GM12878 (cell line): ENCODE measurements around the gene PAK5. TPM values are rescaled to one million over a fixed set of nuclear protein-coding genes. Genes with fewer than 3 reads are reported as not detected.

Experiments
- ATAC-seq: fragments of 200-7000 bp; cut with Tn5 transposase; 3 replicates; pipeline ENCODE4 v1.9.1; 2020; ENCODE audit warnings: mild to moderate bottlenecking, moderate library complexity
- BruUV-seq: library from RNA; stranded (reverse); fragments of 400-500 nt; replicated peaks from 2 replicates; lab custom pipeline; 2021; lab: Mats Ljungman, UMichigan
- CTCF ChIA-PET: fragments of 300-600 bp; sonication (Branson Sonifier 250); formaldehyde crosslinking; extraction: SDS; loops from one replicate; lab custom pipeline; 2021; ENCODE audit warnings: inconsistent platforms; lab: Yijun Ruan, JAX
- POLR2A ChIA-PET: fragments of 350-600 bp; formaldehyde crosslinking; extraction: SDS; loops from one replicate; lab custom pipeline; 2021; ENCODE audit warnings: inconsistent platforms; lab: Charles Lee
- RAD21 ChIA-PET: fragments of 300-600 bp; sonication (Branson Sonifier 250); formaldehyde crosslinking; loops from one replicate; lab custom pipeline; 2023; ENCODE audit warnings: antibody characterized with exemption; ENCODE audit not compliant: unreplicated experiment; lab: Charles Lee
- SMC1A ChIA-PET: fragments of 300-600 bp; sonication (Branson Sonifier 250); formaldehyde crosslinking; loops from one replicate; lab custom pipeline; 2023; ENCODE audit not compliant: unreplicated experiment, uncharacterized antibody; lab: Charles Lee
- DNase-seq: peaks from one replicate; pipeline ENCODE4 v3.0.0-alpha.2; 2011; ENCODE audit warnings: low read depth, low spot score
- FAIRE-seq: peaks from 3 replicates; lab custom pipeline; 2011; peaks lifted over from hg19 to GRCh38; lab: Jason Lieb, UNC
- H2AFZ ChIP-seq: 2 replicates; pipeline ENCODE4 v1.6.0; 2011; ENCODE audit warnings: low read depth, low read length, control low read depth; ENCODE audit not compliant: control insufficient read depth
- H3K27ac ChIP-seq: 2 replicates; pipeline ENCODE4 v1.5.1; 2011; ENCODE audit warnings: control low read depth; ENCODE audit not compliant: control insufficient read depth, insufficient read depth
- H3K27me3 ChIP-seq, 2 experiments: replicated peaks in 1 of 2; 2 replicates each; pipeline versions ENCODE4 v1.6.0 to v1.6.1; 2011; ENCODE audit warnings: low read length in 1 of 2; ENCODE audit not compliant: control insufficient read depth in 2 of 2, insufficient read depth in 2 of 2
- H3K36me3 ChIP-seq, 2 experiments: 2 replicates each; pipeline ENCODE4 v1.5.1; 2011; ENCODE audit warnings: low read length in 1 of 2; ENCODE audit not compliant: control insufficient read depth in 2 of 2, insufficient read depth in 2 of 2
- H3K4me1 ChIP-seq: 2 replicates; pipeline ENCODE4 v1.6.1; 2011; ENCODE audit warnings: mild to moderate bottlenecking, low read length, moderate library complexity, mixed read lengths; ENCODE audit not compliant: control insufficient read depth, insufficient read depth
- H3K4me2 ChIP-seq: 2 replicates; pipeline ENCODE4 v1.6.0; 2011; ENCODE audit warnings: control low read depth; ENCODE audit not compliant: control insufficient read depth, insufficient read depth
- H3K4me3 ChIP-seq: fragments of 200-600 bp; sonication (generic); 2 replicates; pipeline ENCODE4 v1.5.1; 2016
- H3K79me2 ChIP-seq: 2 replicates; pipeline ENCODE4 v1.6.0; 2011; ENCODE audit warnings: low read length; ENCODE audit not compliant: control insufficient read depth, insufficient read depth
- H3K9ac ChIP-seq: 2 replicates; pipeline ENCODE4 v1.8.0; 2011; ENCODE audit warnings: low read length, control low read depth, mixed read lengths; ENCODE audit not compliant: control insufficient read depth, insufficient read depth
- H3K9me3 ChIP-seq: replicated peaks from 3 replicates; pipeline ENCODE4 v1.5.1; 2011; ENCODE audit warnings: mild to moderate bottlenecking, low read length; ENCODE audit not compliant: control insufficient read depth, insufficient read depth
- H4K20me1 ChIP-seq: 2 replicates; pipeline ENCODE4 v1.6.0; 2011; ENCODE audit not compliant: control insufficient read depth, insufficient read depth
- PAX8 ChIP-seq: fragments of 450-650 bp; IDR thresholded peaks from 2 replicates; pipeline ENCODE4 v1.6.1; 2017; ENCODE audit warnings: mild to moderate bottlenecking, moderate library complexity
- ZBED1 ChIP-seq: IDR thresholded peaks from 2 replicates; pipeline ENCODE4 v1.6.1; 2016; ENCODE audit warnings: borderline replicate concordance
- ZNF24 ChIP-seq: fragments of 450-650 bp; IDR thresholded peaks from 2 replicates; pipeline ENCODE4 v1.6.1; 2017; ENCODE audit warnings: antibody characterized with exemption, mild to moderate bottlenecking
- ZNF274 ChIP-seq: IDR thresholded peaks from one replicate; pipeline ENCODE4 v1.8.0; 2011; ENCODE audit not compliant: insufficient read length, insufficient read depth
- ZNF592 ChIP-seq: fragments of 450-650 bp; IDR thresholded peaks from 2 replicates; pipeline ENCODE4 v1.6.1; 2017; ENCODE audit warnings: mild to moderate bottlenecking, moderate library complexity
- WGBS: methylation state at CpG from one replicate; pipeline ENCODE4 v1.1.6; 2016; ENCODE audit warnings: low lambda C conversion rate; ENCODE audit not compliant: insufficient replicate concordance, insufficient coverage; ENCODE audit errors: missing lambda C conversion rate; 5-methylcytosine and 5-hydroxymethylcytosine counted together
- in situ Hi-C: fragments of 300-500 bp; cut with MboI; formaldehyde crosslinking; loops from 9 replicates; pipeline ENCODE4 v1.14.3; 2018; ENCODE audit warnings: mixed read lengths
- intact Hi-C: fragments of 100-400 bp; cut with micrococcal nuclease; formaldehyde crosslinking; loops from one replicate; pipeline ENCODE4 v1.14.2; 2022; ENCODE audit not compliant: unreplicated experiment
- polyA plus RNA-seq, 11 experiments: library from polyadenylated mRNA; depleted of rRNA in 4 of 11; unstranded in 6 of 11; stranded (reverse) in 5 of 11; fragments of >200 nt; fragmentation: Nextera tagmentation in 4 of 11; fragmentation: Illumina TruSeq in 1 of 11; extraction: Ambion mirVana in 4 of 11; extraction: Trizol in 1 of 11; gene quantifications; 1 replicate in 1 of 11; 2 replicates in 10 of 11; pipeline versions ENCODE4 v1.2.1 to v1.2.3, GENCODE V29; 2011 to 2016; ENCODE audit warnings: inconsistent platforms in 2 of 11, missing spikeins in 2 of 11, low read depth in 1 of 11
- total RNA-seq, 4 experiments: library from RNA; depleted of rRNA in 3 of 4; stranded (reverse); fragments of >200 nt in 3 of 4; fragmentation: Illumina TruSeq in 1 of 4; extraction: Trizol in 1 of 4; gene quantifications; 2 replicates each; pipeline versions ENCODE4 v1.2.1 to v1.2.3, GENCODE V29; 2013 to 2021

The PAK5 gene
- total and polyA plus RNA-seq, 10 of the 15 experiments (the other 5 are each of a cell fraction or from before 2014, with no cell fraction given), result not detected

- FAIRE-seq (no peak), ATAC-seq (no peak), DNase-seq (no peak)
- Histone ChIP-seq H3K4me1 (no peaks in the 10 kb centered on the region; the same call in 1 of the 2 replicates), H3K4me2 (no peak overlapping the region), H2AFZ (no peak overlapping the region), H3K79me2 (no peaks in the 10 kb centered on the region), H4K20me1 (no peaks in the 10 kb centered on the region), H3K36me3 (no peaks in the 10 kb centered on the region), H3K27me3 (peaks cover 0 to 2% of the 10 kb centered on the region in 2 experiments; a peak in 2 of 4 replicates), H3K9me3 (no peaks in the 10 kb centered on the region), H3K9ac (no peak overlapping the region), H3K27ac (no peak overlapping the region), H3K4me3 (no peak overlapping the region)
- TF ChIP-seq PAX8 (no peak), ZNF24 (no peak), ZNF592 (no peak), ZBED1 (no peak), ZNF274 (no peak)
- CTCF ChIA-PET, result interaction anchor here (0.8 kb wide), 1 partner anchor 44 kb away, joined by 3 read pairs; no protein-coding TSS in a partner anchor
- in situ Hi-C loops, result no loop called here
- 0% methylated on average over 2 of the region's 2 CpGs for WGBS
- intact Hi-C loops, result no loop called here
- SMC1A ChIA-PET, result no interaction called here
- RAD21 ChIA-PET, result no interaction called here
- POLR2A ChIA-PET, result no interaction called here
- no TSS peak for BruUV-seq
These were observed 266.2 kb downstream of the PAK5 start for GRCh38 chr20:9572670-9573069.
